ENCODE results near the gene CHST4.
"Not testable (repeated sequence)": the region's sequence is repeated elsewhere in the genome, so short reads cannot be mapped to it uniquely, and the experiment has no call there.

CHST4 gene

DNA sequence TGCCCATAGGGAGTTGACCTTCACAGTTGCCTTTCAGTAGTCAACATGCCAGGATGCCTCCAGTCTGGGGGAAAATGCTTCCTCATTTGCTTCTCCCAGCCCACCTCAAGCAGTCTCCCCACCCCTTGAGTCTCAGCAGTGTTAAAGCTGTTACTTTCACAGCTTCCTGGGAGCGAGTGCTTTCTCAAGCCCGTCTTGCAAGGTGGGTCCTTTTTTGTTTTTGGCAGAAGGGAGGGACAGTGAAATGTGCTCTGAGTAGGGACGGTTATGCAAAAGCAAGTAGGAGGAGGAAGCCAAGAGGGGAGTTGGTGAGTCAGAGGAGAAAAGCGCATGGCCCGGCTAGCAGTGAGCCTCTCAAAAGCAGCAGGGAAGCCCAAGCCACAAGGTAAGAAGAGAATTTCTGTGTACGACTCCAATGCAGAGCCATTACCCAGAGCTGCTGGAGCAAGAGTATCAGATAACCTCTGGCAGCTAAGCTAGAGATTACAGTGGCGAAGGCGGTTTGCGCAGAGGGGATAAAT, at the start of gene CHST4:
Gene CHST4 (plus strand): TSS at position 316 of the 521 bp plus-strand sequence. CDS start 10,252 bp downstream, outside the sequence.
- no peak for DNase-seq (ENCODE audit: low read depth)

GRCh38 chr16:71476457-71477124, 49.6 kb upstream of the CHST4 start:
- no peak for DNase-seq (ENCODE audit: low read depth)

DNA sequence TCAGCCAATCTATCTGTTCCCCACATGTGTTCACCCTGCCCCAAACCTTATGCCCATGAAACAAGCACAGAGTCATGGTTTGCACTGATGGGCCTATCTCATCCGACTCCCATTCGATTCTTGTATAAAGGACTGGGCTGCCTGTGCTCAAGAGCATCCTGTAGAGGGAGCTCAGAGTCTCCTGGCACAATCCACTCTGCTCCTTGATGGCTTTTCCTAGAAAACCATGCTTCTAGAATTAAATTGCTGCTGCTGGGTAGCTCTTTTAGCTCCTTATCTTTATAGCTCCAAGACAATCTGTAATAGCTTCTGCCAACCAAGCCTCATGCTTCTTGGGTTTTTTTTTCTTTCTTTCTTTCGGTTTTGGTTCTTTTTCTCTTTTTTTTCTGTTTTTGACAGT, 46.8 kb upstream of the CHST4 start:
- DNase-seq (ENCODE audit: low read depth): no peak

- no peak for DNase-seq (ENCODE audit: low read depth)
These were observed 45.3 kb upstream of the CHST4 start for GRCh38 chr16:71480956-71481355.

DNA sequence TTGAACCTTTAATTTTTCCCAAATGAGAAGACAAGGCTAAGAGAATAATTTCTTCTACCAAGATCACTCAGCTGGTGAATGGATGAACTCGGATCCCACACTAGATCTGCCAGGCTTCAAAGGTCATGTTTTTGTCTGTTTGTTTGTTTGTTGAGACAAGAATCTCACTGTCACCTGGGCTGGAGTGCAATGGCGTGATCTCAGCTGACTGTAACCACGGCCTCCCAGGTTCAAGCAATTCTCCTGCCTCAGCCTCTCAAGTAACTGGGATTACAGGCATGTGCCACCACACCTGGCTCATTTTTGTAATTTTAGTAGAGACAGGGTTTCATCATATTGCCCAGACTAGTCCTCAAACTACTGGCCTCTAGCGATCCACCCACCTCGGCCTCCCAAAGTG, 43.7 kb upstream of the CHST4 start:
- DNase-seq (ENCODE audit: low read depth): no peak

DNA sequence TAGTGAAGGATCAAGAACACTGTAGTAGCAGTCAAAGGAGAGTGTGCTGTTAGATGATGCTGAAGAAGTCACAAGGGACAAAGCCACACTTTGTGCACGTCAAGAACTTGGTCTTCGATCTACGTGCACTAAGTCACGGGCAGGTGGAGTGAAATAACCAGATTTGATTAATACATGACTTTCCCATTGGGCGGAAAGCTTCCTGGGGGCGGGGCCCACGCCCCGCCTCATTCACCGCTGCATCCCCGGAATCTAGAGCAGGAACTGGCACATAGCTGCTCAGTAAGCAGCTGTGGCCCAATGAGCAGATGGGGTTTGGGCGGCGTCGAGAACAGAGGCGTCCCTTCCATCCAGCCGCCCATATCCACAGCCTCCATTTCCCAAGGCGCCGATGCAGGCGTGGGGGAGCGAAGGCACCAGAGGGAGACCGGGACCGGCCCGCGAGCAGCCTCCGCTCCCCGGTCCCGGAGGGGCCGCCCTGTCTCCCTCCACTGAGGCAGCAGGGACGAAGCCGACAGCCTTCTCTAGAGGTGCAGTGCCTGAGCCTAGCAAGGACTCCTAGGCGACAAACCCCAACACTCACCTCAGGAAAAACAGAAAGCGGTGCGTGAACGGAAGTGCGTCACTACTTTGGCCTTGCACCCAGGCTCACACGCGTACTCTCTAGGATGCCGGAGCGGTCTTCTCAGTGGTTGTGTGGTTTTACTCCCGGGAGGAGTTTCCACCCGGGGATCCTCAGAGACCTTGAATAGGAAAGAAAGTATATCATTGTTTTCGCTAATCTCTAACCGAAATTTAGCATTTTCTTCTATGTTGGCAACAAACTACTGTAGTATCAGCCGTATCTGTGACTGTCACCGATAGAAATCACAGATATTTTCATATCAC, 42.0 kb upstream of the CHST4 start:
- DNase-seq (ENCODE audit: low read depth): peak; percentile 48

GRCh38 chr16:71489122-71489521, 37.1 kb upstream of the CHST4 start, which contains the start of gene ZNF19:
TSS of gene ZNF19 (minus strand) at chr16:71489324. CDS start at chr16:71482114, 7,210 bp downstream.
- DNase-seq (ENCODE audit: low read depth): no peak

DNA sequence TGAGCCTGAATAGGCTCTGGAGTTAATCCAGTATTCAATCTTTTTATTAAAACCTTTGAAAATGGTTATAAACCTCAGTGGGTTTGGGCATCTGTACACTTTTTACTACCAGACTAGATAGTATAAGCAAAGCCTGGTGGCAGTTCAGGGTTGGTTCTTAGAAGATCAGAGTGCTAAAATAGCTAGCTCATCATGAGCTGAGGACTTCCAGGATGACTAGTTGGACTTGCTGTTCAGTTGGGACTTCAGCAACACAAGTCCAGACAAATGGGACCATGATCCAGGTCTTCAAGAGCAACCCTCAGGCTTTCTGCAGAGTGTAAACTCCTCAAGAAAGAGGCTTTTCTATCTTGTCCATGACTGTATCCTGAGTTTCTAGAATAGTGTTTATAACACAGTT, 35.9 kb upstream of the CHST4 start:
- DNase-seq (ENCODE audit: low read depth): no peak

- no peak for DNase-seq (ENCODE audit: low read depth)
These were observed 35.2 kb upstream of the CHST4 start for GRCh38 chr16:71491054-71491453.

DNA sequence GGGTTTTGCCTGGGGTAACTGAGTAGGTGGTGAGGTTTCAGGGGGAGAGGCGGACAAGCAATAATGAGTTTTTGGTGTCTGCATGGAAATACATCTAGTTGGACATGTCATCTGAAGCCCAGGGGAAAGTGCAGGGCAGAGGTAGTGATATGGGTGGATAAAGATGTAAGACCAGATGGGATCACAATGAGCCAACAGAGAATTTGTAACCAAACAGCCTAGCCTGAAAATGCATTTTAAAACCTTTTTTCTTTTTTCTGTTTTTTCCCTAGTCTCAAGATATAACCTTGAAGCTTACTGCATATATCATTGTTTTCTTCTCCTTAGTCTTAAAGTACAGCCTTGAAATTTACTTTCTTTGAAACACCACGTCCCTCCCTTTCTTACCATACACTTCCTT, 33.4 kb upstream of the CHST4 start:
- no peak for DNase-seq (ENCODE audit: low read depth)

GRCh38 chr16:71493213-71493612, 33.0 kb upstream of the CHST4 start:
- DNase-seq (ENCODE audit: low read depth): no peak

DNA sequence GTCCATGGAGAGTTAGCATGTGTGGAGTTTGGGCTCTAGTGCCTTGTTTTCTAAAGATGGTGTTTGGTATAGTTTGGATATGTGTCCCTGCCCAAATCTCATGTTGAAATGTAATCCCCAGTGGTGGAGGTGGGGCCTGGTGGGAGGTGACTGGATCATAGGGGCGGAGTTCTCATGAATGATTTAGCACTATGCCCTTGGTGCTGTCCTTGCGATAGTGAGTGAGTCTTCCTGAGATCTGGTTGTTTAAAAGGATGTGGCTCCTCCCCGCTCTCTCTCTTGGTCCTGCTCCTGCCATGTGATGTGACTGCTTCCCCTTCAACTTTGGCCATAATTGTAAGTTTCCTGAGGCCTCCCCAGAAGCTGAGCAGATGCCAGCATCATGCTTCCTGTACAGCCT, 28.2 kb upstream of the CHST4 start:
- DNase-seq (ENCODE audit: low read depth): no peak

DNA sequence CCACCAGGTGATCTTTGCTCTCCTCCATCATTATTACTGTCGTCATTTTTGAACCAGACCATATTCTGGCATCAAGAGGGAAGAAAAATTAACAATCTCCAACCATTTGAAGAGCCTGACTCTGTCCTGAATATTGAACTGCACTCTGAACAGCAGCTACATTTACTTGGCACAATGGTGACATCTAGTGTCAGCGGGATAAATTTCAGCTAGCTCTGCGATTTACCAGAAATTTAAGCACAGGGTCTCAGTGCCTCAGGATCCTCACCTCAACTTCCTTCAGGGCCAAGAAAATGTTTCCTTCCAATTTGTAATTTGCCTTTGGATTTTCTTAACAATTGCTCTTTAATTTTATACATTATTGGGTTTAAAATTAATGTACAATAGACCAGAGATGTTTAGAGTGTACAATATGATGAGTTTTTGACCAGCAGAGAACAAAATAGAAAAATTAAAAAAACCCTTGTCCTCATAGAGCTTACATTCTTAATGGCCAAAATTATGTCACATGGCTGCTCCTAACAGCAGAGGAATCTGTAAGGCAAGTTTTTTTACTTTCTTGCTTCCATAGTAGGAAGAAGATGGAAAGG, 26.4 kb upstream of the CHST4 start:
- no peak for DNase-seq (ENCODE audit: low read depth)

GRCh38 chr16:71500964-71501363, 25.3 kb upstream of the CHST4 start:
- DNase-seq (ENCODE audit: low read depth): no peak

- no peak for DNase-seq (ENCODE audit: low read depth)
These were observed 24.7 kb upstream of the CHST4 start for GRCh38 chr16:71501547-71501946.

DNA sequence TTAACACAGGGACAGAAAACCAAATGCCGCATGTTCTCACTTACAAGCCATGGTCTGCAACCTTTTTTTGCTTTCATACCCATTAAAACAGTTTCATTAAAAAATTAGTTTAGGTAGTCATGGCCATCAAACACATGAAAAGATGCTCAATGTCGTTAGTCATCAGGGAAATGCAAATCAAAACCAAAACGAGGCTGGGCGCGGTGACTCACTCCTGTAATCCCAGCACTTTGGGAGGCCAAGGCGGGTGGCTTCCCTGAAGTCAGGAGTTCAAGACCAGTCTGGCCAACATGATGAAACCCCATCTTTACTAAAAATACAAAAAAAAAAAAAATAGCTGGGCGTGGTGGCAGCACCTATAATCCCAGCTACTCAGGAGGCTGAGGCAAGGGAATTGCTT, 22.2 kb upstream of the CHST4 start:
- DNase-seq (ENCODE audit: low read depth): not testable (repeated sequence)

GRCh38 chr16:71504901-71505300, 21.3 kb upstream of the CHST4 start:
- no peak for DNase-seq (ENCODE audit: low read depth)

DNA sequence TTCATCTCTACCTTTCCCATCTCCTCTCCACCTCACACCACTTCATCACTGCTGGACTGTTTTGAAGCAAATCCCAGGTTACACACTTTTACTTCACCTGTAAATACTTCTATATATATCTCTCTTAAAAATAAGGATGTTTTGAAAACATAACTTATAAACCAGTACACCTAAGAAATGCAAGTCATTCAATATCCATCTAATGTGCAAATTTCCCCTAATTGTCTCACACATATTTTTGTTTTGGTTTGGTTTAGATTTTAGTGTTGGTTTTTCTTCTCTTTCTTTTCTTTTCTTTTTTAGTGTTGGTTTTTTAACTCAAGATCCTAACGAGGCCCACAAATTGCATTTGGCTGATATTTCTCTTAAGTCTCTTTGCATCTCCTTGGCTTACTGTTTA, 19.2 kb upstream of the CHST4 start:
- no peak for DNase-seq (ENCODE audit: low read depth)

GRCh38 chr16:71513302-71513701, 12.9 kb upstream of the CHST4 start:
- no peak for DNase-seq (ENCODE audit: low read depth)

GRCh38 chr16:71514476-71514875, 11.8 kb upstream of the CHST4 start:
- DNase-seq (ENCODE audit: low read depth): no peak

DNA sequence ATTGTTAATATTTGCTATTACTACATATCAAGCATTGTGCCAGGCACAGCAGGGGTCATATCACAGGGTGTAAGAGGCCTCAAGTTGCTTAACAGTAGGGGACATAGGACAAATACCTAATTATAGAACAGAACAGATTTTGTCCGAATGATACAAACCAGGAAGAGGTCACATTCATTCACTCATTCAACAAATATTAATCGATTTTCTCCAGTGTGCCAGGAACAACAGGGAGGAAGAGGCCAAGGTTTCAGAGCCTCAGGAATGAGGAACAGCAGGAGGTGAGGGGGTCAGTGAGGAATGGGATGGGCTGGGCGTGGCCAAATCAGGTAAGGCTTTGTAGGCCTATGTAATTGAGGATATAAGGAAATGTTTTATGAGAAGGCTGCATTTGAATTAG, 11.2 kb upstream of the CHST4 start:
- no peak for DNase-seq (ENCODE audit: low read depth)

DNA sequence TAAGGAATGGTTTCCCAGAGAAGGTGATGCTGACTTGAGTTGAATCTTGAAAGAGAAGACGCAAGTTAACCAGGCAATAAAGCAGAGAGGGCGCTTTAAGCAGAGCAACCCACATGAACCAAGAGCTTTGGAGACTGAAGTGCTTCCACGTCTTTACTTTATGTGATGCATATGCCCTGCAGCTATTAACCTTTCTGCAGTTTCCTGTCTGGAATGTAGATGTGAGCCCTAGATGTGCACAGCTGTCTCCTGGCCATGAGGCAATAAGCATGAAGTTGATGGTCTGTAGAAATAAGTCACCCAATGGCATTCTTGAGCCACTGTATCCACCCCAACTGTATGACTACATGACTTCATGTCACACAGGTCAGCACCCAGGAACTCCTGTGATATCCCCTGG, 5.7 kb upstream of the CHST4 start:
- no peak for DNase-seq (ENCODE audit: low read depth)
